GM06990 (cell line): ENCODE results near the gene CDRT4.
"Not testable (repeated sequence)": the region's sequence is repeated elsewhere in the genome, so short reads cannot be mapped to it uniquely, and the experiment has no call there.

ENCODE experiments used
- DNase-seq: peaks from one replicate; pipeline ENCODE4 v3.0.0-alpha.2; 2011; ENCODE audit not compliant: insufficient read length; ENCODE audit errors: extremely low read depth
- H3K27me3 ChIP-seq: replicated peaks from 2 replicates; pipeline ENCODE4 v1.6.0; 2011; ENCODE audit warnings: low read length; ENCODE audit not compliant: control insufficient read depth, insufficient read depth
- H3K36me3 ChIP-seq: 2 replicates; pipeline ENCODE4 v1.5.1; 2011; ENCODE audit warnings: low read length; ENCODE audit not compliant: control insufficient read depth, insufficient read depth
- H3K4me3 ChIP-seq: replicated peaks from 2 replicates; pipeline ENCODE4 v1.5.1; 2011; ENCODE audit warnings: low read depth, mild to moderate bottlenecking, control low read depth, low read length
- TF ChIP-seq, protein P1 (sequence below): IDR thresholded peaks from 2 replicates; pipeline ENCODE4 v1.5.1; 2011; ENCODE audit warnings: low read length, control low read depth, mild to moderate bottlenecking, inconsistent platforms; ENCODE audit not compliant: insufficient read depth, poor library complexity, severe bottlenecking

CDRT4 gene

GRCh38 chr17:15507001-15507400 is 39.6 kb upstream of the CDRT4 start:
- H3K4me3 ChIP-seq = no peak overlapping the region
- no peak for DNase-seq
- TF ChIP-seq, protein P1, sequence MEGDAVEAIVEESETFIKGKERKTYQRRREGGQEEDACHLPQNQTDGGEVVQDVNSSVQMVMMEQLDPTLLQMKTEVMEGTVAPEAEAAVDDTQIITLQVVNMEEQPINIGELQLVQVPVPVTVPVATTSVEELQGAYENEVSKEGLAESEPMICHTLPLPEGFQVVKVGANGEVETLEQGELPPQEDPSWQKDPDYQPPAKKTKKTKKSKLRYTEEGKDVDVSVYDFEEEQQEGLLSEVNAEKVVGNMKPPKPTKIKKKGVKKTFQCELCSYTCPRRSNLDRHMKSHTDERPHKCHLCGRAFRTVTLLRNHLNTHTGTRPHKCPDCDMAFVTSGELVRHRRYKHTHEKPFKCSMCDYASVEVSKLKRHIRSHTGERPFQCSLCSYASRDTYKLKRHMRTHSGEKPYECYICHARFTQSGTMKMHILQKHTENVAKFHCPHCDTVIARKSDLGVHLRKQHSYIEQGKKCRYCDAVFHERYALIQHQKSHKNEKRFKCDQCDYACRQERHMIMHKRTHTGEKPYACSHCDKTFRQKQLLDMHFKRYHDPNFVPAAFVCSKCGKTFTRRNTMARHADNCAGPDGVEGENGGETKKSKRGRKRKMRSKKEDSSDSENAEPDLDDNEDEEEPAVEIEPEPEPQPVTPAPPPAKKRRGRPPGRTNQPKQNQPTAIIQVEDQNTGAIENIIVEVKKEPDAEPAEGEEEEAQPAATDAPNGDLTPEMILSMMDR = no peak
- no peaks in the 10 kb centered on the region for H3K27me3 ChIP-seq
- H3K36me3 ChIP-seq = no peaks in the 10 kb centered on the region

DNA sequence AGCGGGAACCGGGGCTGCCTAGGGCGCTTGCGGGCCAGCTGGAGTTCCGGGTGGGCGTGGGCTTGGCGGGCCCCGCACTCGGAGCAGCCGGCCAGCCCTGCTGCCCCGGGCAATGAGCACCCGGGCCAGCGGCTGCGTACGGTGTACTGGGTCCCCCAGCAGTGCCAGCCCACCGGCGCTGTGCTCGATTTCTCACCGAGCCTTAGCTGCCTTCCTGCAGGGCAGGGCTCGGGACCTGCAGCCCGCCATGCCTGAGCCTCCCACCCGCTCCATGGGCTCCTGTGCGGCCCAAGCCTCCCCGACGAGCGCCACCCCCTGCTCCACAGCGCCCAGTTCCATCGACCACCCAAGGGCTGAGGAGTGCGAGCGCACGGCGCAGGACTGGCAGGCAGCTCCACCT is 38.3 kb upstream of the CDRT4 start:
- DNase-seq, H3K27me3 ChIP-seq, H3K36me3 ChIP-seq, H3K4me3 ChIP-seq: not testable (repeated sequence)

GRCh38 chr17:15503731-15504130 is 36.3 kb upstream of the CDRT4 start:
- no peaks in the 10 kb centered on the region for H3K36me3 ChIP-seq
- H3K27me3 ChIP-seq = no peaks in the 10 kb centered on the region
- no peak overlapping the region for H3K4me3 ChIP-seq
- TF ChIP-seq, protein P1 = no peak
- no peak for DNase-seq

DNA sequence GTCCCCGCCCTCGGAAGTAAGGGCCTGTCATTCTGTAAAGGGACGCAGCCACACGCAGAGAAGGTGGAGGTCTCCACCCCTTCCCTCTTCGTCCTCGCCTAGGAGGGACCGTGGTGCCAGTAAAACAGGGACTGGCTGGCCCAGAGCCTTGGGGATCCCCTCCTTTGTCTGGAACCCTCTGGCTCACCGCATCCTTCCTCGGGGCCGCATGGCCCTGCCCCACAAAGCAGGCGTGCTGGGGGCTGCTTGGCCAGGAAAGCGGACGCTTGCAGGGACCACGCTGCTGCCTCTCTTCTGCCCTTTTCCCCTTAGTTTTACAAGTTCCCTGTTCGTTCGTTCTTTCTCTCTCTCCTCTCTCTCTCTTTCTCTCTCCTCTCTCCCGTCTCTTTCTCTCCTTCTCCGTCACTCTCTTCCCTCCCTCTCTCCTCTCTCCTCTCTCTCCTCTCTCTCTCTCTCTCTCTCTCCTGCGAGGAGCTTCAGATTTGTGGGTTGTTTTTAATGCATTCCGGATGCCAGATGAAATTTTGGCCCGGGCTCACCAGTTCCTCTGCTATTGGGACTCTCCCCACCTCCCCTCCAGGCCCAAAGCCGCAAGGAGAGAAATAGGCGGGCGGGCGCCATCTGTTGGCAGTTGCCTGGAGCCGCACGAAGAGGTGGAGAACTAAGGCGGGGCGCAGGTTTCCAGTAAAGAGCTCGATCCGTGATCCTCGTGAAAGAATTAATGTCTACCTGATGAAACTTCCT is 35.1 kb upstream of the CDRT4 start:
- Histone ChIP-seq H3K36me3 (no peaks in the 10 kb centered on the region), H3K27me3 (no peaks in the 10 kb centered on the region), H3K4me3 (no peak overlapping the region)
- peak; percentile 42 for DNase-seq
- TF ChIP-seq, protein P1 = peak; percentile 92

DNA sequence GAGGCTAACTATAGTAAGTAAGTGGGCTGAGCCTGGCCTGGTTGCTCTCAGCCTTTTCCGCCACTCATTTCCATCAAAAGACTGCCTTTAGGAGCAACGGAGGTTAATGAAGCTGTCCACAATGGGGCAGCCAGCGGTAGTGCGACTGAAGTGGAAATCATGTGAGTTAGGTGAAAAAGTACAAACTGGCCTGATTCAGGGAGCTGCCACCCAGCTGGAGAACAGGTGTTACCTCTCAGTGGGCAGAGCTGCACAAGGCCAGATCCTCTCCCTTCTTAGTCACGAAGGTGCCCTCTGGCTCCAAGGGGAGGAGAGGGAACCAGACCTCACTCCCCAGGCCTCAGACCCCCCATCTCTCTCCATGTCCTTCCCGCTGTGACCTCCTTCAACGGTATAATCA is 34.4 kb upstream of the CDRT4 start:
- Histone ChIP-seq H3K27me3 (no peaks in the 10 kb centered on the region), H3K36me3 (no peaks in the 10 kb centered on the region), H3K4me3 (no peak overlapping the region)
- TF ChIP-seq, protein P1 = no peak
- no peak for DNase-seq

GRCh38 chr17:15501282-15501681 is 33.9 kb upstream of the CDRT4 start:
- H3K36me3 ChIP-seq = no peaks in the 10 kb centered on the region
- H3K27me3 ChIP-seq = no peaks in the 10 kb centered on the region
- DNase-seq = no peak
- TF ChIP-seq, protein P1 = no peak
- no peak overlapping the region for H3K4me3 ChIP-seq
